Memory B cell (primary cell): ENCODE data around the gene PLSCR5.

ENCODE experiments used
- ATAC-seq: fragments of 150-1000 bp; cut with Tn5 transposase; 2 replicates; pipeline ENCODE4 v1.10.0; 2021; ENCODE audit warnings: low read depth, mild to moderate bottlenecking, moderate library complexity
- DNase-seq, 2 donors: peaks; one replicate each; pipeline ENCODE4 v3.0.0; 2022; ENCODE audit warnings: low spot score in 2 of 2
- H3K27ac Mint-ChIP-seq: one replicate; pipeline ENCODE4 v1.8.0; 2022; ENCODE audit warnings: mild to moderate bottlenecking, moderate library complexity, mixed read lengths
- H3K27me3 Mint-ChIP-seq: one replicate; pipeline ENCODE4 v1.8.0; 2022; ENCODE audit warnings: mixed read lengths
- H3K36me3 Mint-ChIP-seq: one replicate; pipeline ENCODE4 v1.8.0; 2022; ENCODE audit warnings: mild to moderate bottlenecking, mixed read lengths
- H3K4me1 Mint-ChIP-seq: one replicate; pipeline ENCODE4 v1.8.0; 2022; ENCODE audit warnings: mixed read lengths
- H3K4me3 Mint-ChIP-seq: one replicate; pipeline ENCODE4 v1.8.0; 2022; ENCODE audit warnings: mild to moderate bottlenecking, moderate library complexity, mixed read lengths
- H3K9me3 Mint-ChIP-seq: one replicate; pipeline ENCODE4 v1.8.0; 2022; ENCODE audit warnings: mixed read lengths

Gene PLSCR5

DNA sequence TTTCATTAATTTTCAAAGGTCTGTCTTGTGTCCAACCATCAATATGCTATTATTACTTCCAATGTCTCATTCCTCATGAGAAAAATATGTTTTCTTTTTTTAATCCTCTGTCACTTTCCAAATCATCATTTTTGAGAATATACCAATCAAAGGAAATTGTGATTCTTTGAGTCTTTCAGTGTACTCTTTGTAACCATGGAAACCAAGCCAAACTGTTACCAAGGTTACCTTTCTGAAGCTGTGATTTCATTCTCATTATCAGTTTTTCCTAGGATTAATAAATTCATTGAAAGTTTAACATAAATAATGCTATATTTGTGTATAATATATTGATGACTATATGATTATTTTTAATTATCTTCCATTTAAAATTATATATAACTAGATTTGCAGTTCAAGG is 16.6 kb upstream of the PLSCR5 start:
- Mint-ChIP-seq H3K9me3 (no peaks in the 10 kb centered on the region), H3K4me1 (peaks cover 6% of the 10 kb centered on the region), H3K27me3 (no peaks in the 10 kb centered on the region), H3K4me3 (no peak overlapping the region), H3K36me3 (no peaks in the 10 kb centered on the region), H3K27ac (no peak overlapping the region)
- no peak for ATAC-seq
- no peak for DNase-seq

DNA sequence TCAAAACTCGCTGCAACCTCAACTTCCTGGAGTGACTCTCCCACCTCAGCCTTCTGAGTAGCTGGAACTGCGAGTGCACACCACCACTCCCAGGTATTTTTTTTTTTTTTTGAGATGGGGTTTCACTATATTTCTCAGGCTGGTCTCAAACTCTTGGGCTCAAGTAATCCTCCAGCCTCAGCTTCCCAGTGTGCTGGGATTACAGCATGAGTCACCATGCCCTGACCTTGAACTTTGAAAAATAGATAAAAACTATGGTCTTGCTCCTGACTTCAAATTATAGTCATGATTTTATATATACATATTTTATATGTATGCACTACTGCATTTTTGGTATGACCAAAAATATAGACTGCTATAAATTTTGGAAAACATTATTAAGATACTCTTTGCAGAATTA is 6.9 kb upstream of the PLSCR5 start:
- DNase-seq (no peak), ATAC-seq (no peak)
- H3K36me3 Mint-ChIP-seq = no peaks in the 10 kb centered on the region
- H3K27me3 Mint-ChIP-seq = peaks cover 4% of the 10 kb centered on the region
- no peaks in the 10 kb centered on the region for H3K4me1 Mint-ChIP-seq
- no peak overlapping the region for H3K27ac Mint-ChIP-seq
- no peak overlapping the region for H3K4me3 Mint-ChIP-seq
- H3K9me3 Mint-ChIP-seq = no peaks in the 10 kb centered on the region

DNA sequence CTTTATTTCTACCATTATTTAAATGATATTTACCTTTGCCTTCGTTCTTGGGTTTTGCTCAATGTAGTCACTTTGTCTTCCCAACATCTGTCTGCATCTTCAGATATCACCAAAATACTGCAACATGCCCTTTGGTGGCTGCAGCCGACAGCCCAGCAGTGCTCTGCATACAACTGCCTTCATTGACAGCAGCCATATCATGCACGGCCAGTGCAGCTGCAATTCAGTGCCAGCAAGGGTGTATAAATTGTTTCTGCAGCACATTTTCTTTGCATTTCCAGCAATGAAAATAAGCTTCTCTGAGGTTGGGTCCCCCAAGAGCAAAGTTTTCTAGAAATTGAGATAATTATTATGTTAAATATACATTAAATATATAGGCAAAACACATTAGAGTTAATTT is 6.0 kb upstream of the PLSCR5 start:
- H3K9me3 Mint-ChIP-seq = no peaks in the 10 kb centered on the region
- H3K4me1 Mint-ChIP-seq = no peaks in the 10 kb centered on the region
- no peak overlapping the region for H3K27ac Mint-ChIP-seq
- peaks cover 10% of the 10 kb centered on the region for H3K27me3 Mint-ChIP-seq
- ATAC-seq (no peak), DNase-seq (no peak)
- H3K4me3 Mint-ChIP-seq = no peak overlapping the region
- no peaks in the 10 kb centered on the region for H3K36me3 Mint-ChIP-seq

DNA sequence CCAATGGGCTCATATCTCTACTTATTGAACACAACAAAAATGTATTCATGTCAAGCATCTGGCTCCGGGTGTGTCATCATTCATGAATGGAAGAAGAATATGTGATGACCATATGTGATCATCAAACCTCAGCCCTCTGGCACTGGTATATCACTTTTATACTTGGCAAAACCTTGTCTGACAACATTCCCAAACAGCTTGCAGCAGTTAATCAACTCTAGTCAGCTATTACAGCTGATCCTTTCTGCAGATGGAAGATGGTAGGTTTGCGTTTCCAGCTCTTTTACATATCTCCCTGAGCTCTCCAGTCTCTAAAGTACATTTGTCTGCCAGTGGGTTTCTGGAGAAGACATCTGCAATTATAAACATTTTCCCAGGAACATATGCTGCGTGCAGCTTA is 6.6 kb downstream of the PLSCR5 start:
- no peaks in the 10 kb centered on the region for H3K36me3 Mint-ChIP-seq
- DNase-seq (no peak), ATAC-seq (no peak)
- no peaks in the 10 kb centered on the region for H3K4me1 Mint-ChIP-seq
- no peak overlapping the region for H3K4me3 Mint-ChIP-seq
- H3K9me3 Mint-ChIP-seq = no peaks in the 10 kb centered on the region
- no peak overlapping the region for H3K27ac Mint-ChIP-seq
- H3K27me3 Mint-ChIP-seq = no peaks in the 10 kb centered on the region

DNA sequence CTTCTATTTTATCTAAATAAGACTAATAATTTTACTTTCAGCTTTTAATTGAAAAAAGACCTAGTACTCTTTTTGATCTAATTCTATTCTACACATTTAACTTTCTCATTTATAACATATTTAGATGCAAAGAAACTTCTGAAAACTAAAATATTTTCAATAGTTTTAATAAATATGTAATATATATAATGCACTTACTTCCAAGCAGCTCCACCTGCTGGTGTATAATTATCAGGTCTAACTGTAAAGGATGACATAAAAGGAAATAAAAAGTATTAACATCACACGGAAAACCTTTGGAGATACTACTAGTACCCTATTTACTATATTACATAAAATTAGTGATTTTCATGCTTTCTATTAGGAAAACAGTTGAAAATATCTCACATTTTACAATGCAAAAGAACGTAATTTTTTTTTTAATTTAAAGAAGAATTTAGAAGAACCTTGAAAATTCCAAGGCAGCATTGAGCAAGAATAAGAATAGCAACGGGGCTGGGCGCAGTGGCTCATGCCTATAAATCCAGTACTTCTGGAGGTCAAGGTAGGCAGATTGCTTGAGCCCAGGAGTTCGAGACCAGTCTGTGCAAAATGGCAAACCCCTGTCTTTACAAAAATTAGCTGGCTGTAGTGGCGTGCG is 10.2 kb downstream of the PLSCR5 start:
- H3K27me3 Mint-ChIP-seq = no peaks in the 10 kb centered on the region
- ATAC-seq = no peak
- H3K4me1 Mint-ChIP-seq = no peaks in the 10 kb centered on the region
- no peak for DNase-seq
- no peaks in the 10 kb centered on the region for H3K9me3 Mint-ChIP-seq
- H3K4me3 Mint-ChIP-seq = no peak overlapping the region
- no peaks in the 10 kb centered on the region for H3K36me3 Mint-ChIP-seq
- H3K27ac Mint-ChIP-seq = no peak overlapping the region

DNA sequence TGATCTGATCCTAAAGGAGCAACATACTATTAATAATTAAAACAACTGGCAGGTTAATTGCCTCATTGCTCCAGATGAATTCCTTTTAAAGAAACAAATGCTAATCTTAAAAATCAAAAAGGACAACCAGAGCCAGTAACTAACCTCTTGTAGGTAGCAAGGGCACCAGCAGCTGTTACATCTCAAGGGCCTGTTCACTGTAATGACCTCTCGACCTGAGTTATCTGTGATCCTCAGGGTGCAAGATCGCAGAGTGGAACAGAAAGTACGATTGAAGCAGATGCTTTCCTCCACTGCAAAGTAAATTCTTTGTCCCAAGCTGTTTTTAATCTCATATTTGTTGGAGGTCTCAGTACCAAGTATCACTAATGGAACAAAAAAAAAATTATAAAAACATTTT is 11.4 kb downstream of the PLSCR5 start:
- Mint-ChIP-seq H3K4me3 (no peak overlapping the region), H3K4me1 (no peaks in the 10 kb centered on the region), H3K36me3 (no peaks in the 10 kb centered on the region), H3K9me3 (no peaks in the 10 kb centered on the region), H3K27me3 (peaks cover 1% of the 10 kb centered on the region), H3K27ac (no peak overlapping the region)
- DNase-seq = no peak
- no peak for ATAC-seq

DNA sequence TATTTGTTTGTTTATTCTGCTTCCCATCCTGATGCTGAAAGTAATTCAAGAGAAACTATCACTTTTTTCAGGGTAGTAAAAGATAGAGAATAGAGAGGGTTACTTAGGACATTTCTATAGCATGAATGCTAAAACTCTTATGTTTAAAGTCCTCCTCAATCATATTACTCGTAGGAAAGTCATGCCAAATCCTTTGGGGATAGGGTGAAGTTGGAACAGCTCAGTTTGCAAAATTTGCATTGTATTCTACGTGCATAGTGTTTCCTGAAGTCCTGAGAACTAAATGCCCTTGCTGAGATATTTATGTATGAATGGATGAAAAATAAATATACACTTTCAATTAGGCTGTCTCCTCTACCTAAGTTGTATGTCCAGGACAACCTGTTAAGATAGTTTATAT is 14.6 kb downstream of the PLSCR5 start:
- ATAC-seq = no peak
- H3K9me3 Mint-ChIP-seq = no peaks in the 10 kb centered on the region
- no peaks in the 10 kb centered on the region for H3K36me3 Mint-ChIP-seq
- H3K27me3 Mint-ChIP-seq = peaks cover 3% of the 10 kb centered on the region
- no peak for DNase-seq
- no peak overlapping the region for H3K27ac Mint-ChIP-seq
- H3K4me1 Mint-ChIP-seq = no peaks in the 10 kb centered on the region
- H3K4me3 Mint-ChIP-seq = no peak overlapping the region

DNA sequence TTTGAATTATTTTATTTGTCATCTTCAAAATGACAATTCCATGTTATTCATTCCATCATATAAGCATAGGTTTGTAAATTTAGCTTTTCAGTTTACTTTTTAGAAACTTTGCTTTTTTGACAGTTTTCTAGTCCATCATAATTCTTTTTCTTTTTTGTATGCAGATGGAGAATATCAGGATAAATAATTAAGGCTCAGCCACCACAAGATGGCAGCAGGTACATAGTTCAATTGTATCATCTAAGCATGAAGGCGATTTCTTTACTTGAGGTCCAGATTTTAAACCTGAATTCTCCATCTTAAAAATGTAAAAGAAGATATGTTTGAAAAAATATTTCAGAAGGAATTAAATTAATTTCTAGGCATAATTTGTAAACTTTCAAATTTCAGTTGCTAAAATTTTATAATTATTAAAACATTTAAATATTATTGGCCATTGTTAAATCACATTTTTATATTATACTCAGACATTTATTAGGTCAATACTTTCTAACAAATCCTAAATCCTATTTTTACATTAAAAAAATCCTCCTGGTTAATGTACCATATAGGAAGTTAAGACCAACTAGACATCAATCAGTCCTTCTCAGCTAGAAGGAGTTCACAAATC is 15.1 kb downstream of the PLSCR5 start:
- Mint-ChIP-seq H3K4me3 (no peak overlapping the region), H3K36me3 (no peaks in the 10 kb centered on the region), H3K27me3 (peaks cover 3% of the 10 kb centered on the region), H3K27ac (no peak overlapping the region), H3K4me1 (no peaks in the 10 kb centered on the region), H3K9me3 (no peaks in the 10 kb centered on the region)
- ATAC-seq (no peak), DNase-seq (no peak)

DNA sequence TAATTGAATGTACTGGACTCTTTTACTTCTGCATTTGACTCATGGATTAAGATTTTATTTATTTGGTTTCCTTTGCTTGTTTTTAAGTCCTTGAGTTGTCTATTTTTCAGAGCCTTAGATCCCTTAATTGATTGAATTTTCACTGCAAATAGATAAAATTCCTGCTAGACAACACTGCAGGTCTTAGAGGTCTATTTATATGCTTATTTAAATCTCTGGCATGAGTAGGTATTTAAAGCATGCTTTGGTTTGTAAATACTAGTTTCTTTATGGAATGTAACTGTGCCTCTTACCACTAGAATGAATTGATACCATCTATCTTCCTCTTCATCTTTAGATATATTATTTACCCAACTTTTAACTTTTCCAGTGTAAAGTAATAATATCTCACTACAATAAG is 20.0 kb downstream of the PLSCR5 start:
- ATAC-seq (no peak), DNase-seq (no peak)
- Mint-ChIP-seq H3K27ac (no peak overlapping the region), H3K9me3 (peaks cover 1% of the 10 kb centered on the region), H3K4me1 (no peaks in the 10 kb centered on the region), H3K27me3 (peaks cover 3% of the 10 kb centered on the region), H3K36me3 (no peaks in the 10 kb centered on the region), H3K4me3 (no peak overlapping the region)

DNA sequence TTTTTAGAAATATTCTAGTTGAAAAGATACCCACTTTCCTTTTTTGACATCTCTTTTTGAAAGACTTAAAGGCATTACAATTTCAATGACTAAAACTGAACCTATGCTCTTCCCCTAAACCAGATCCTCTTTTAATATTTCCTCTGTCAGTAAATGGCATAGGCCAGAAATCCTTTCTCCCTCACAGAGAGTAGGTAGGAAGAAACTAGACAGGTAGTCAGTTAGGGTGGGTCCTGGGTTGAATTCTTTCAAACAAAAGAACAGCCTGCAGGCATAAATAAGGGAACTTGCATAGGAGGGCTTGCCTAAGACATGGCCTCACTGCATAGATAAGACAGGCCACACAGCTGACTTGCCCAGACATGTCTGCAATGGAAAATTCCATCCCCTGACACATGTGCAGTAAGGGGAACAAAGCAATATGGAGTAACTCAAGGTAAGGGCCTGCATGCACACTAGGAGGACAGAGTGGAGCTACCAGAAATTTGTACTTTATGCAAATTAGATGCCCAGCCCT is 23.1 kb downstream of the PLSCR5 start:
- H3K9me3 Mint-ChIP-seq = peaks cover 1% of the 10 kb centered on the region
- peak overlapping the region; percentile 50 for H3K27ac Mint-ChIP-seq
- H3K4me3 Mint-ChIP-seq = no peak overlapping the region
- DNase-seq (no peak), ATAC-seq (no peak)
- peaks cover 1% of the 10 kb centered on the region for H3K27me3 Mint-ChIP-seq
- no peaks in the 10 kb centered on the region for H3K4me1 Mint-ChIP-seq
- H3K36me3 Mint-ChIP-seq = no peaks in the 10 kb centered on the region

DNA sequence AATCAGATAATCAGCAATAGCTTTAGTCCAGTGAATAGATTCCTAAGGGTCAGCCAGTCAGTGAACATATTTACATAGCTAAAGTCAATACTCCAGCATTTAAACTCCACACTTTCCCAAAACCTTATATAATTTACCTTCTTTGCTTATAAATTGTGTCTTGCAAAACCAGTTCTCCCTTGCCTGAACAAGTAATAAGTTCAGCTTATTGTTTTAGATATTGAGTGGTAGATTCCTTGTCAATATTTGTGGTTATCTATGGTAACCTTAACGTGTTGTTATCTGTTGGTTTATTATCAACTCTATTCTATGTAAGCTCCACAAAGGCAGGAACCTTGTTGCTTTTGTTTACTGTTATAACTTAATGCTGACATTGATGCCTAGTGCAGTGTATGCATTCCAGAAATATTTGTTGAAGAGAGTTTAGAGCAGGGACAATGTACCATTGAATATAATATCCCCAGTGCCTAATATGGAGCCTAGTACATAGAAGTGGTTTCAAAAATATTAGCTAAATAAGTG is 24.0 kb downstream of the PLSCR5 start:
- Mint-ChIP-seq H3K4me3 (no peak overlapping the region), H3K27ac (no peak overlapping the region), H3K9me3 (peaks cover 1% of the 10 kb centered on the region), H3K36me3 (no peaks in the 10 kb centered on the region), H3K27me3 (no peaks in the 10 kb centered on the region), H3K4me1 (no peaks in the 10 kb centered on the region)
- DNase-seq (no peak), ATAC-seq (no peak)

DNA sequence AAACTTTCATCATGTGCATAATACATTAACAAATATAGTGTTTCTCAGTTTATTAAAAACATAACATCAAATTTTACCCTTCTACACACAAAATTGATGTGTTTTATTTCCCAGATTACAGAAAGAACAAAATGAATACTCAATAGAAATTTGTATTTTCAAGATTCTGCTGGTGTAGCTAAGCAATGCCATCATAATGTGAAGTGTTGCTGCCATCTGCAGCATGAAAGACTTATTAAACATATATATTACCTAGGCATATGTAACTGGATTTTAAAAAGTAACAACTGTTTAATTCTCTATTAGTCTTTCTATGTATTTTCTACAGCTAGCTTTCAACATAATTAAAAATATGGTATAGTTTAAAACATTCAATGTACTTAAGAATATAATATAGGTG is 27.5 kb downstream of the PLSCR5 start:
- H3K9me3 Mint-ChIP-seq = no peaks in the 10 kb centered on the region
- ATAC-seq = peak; percentile 57
- no peak overlapping the region for H3K27ac Mint-ChIP-seq
- no peak overlapping the region for H3K4me3 Mint-ChIP-seq
- no peaks in the 10 kb centered on the region for H3K27me3 Mint-ChIP-seq
- no peaks in the 10 kb centered on the region for H3K36me3 Mint-ChIP-seq
- no peaks in the 10 kb centered on the region for H3K4me1 Mint-ChIP-seq
- DNase-seq = peak in 1 of 2 donors; percentile 3

DNA sequence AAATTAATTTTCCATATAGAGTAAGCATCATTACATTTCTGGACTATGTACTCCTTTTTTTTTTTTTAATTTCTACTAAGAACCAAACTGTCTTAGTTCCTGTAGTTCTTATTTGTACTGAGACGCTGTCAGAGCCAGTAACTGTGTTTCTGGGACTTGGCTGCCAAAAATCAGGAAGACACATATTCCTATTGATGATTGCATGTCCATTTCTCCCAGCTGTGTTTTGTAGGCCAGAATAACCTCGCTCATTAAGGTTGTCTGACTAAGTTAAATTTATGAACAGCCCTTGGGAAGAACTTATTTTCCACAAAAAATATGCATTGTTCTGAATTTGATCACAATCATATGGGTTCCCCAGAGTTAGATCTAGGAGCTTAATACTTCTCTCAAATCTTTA is 29.5 kb downstream of the PLSCR5 start:
- ATAC-seq (no peak), DNase-seq (no peak)
- Mint-ChIP-seq H3K4me3 (no peak overlapping the region), H3K27ac (no peak overlapping the region), H3K4me1 (no peaks in the 10 kb centered on the region), H3K27me3 (no peaks in the 10 kb centered on the region), H3K9me3 (no peaks in the 10 kb centered on the region), H3K36me3 (no peaks in the 10 kb centered on the region)

DNA sequence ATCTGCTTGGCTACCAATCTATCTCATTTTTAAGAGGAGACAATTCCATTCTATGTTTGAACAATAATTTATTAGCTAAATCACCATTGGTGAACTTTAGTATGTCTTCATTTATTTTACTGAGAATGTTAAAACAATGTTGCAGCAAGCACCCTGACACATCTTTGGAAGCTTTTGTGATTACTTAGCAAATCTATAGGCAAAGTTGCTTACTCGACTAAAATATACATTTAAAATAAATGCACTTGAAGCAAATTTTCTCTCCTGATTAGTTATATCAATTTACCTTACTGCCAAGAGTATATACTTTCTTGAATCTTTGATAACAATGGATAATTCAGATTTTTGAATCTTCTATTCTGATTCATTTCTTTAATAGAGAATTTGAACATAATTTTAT is 31.0 kb downstream of the PLSCR5 start:
- ATAC-seq = no peak
- no peaks in the 10 kb centered on the region for H3K27me3 Mint-ChIP-seq

DNA sequence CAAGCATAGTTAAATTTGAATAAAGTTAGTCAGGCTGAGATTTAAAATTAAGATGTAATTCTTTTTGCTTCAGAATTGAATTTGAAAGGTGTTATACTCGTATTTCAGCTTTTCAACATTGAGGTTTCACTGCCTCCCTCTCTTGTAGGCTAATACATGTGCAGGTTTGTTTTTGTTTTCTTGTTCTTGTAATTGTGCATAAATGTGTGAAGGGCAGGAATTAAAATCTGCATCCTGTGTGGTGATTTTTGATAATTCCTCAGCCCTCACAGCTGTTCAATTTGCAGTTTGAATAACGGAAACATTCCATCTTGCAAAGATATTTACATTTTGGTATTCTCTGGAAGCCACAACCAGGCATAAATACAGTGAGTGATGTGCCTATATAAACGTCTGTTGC is 35.8 kb downstream of the PLSCR5 start:
- Mint-ChIP-seq H3K4me3 (no peak overlapping the region), H3K27me3 (no peaks in the 10 kb centered on the region), H3K27ac (no peak overlapping the region), H3K36me3 (no peaks in the 10 kb centered on the region), H3K9me3 (no peaks in the 10 kb centered on the region), H3K4me1 (no peaks in the 10 kb centered on the region)
- DNase-seq (no peak), ATAC-seq (no peak)

More for the DNA sequence above, 31.0 kb downstream of the PLSCR5 start:
- Mint-ChIP-seq H3K27ac (no peak overlapping the region), H3K9me3 (no peaks in the 10 kb centered on the region), H3K36me3 (no peaks in the 10 kb centered on the region), H3K4me3 (no peak overlapping the region), H3K4me1 (no peaks in the 10 kb centered on the region)
- DNase-seq = no peak
